Motor neuron (in vitro differentiated cells): ENCODE results near the gene ARHGEF33. TPM values are rescaled to one million over a fixed set of nuclear protein-coding genes. Genes with fewer than 3 reads are reported as not detected.
A peak's percentile ranks its signal among the peaks of the same experiment; 100 is the strongest.

Experiments used
- ATAC-seq, 8 experiments: fragments of 200-7000 bp; cut with Tn5 transposase; replicated peaks in 6 of 8; 2 replicates each; pipeline ENCODE4 v1.8.0; 2021; ENCODE audit warnings: mild to moderate bottlenecking in 8 of 8, moderate library complexity in 8 of 8
- H3K27ac ChIP-seq, 2 donors: fragments of 250-450 bp; sonication (Bioruptor Pico); 2 replicates each; pipeline ENCODE4 v1.9.0; 2021; ENCODE audit warnings: antibody characterized with exemption in 2 of 2, mild to moderate bottlenecking in 2 of 2, moderate library complexity in 1 of 2
- H3K4me1 ChIP-seq, 2 donors: fragments of 250-450 bp; sonication (Bioruptor Pico); replicated peaks in 1 of 2; 2 replicates each; pipeline ENCODE4 v1.6.1; 2021; ENCODE audit warnings: antibody characterized with exemption in 2 of 2, mild to moderate bottlenecking in 2 of 2, moderate library complexity in 1 of 2
- H3K4me3 ChIP-seq, 5 donors: fragments of 250-450 bp; sonication (Bioruptor Pico); 2 replicates each; pipeline ENCODE4 v1.9.0; 2021; ENCODE audit warnings: antibody characterized with exemption in 5 of 5, mild to moderate bottlenecking in 5 of 5, moderate library complexity in 4 of 5
- WGBS, 10 experiments: fragments of 450-650 bp; shearing (Covaris generic); methylation state at CpG; one replicate each; pipeline ENCODE4 v1.0.0; 2022; 5-methylcytosine and 5-hydroxymethylcytosine counted together
- in situ Hi-C, 9 experiments: fragments of 400-800 bp; cut with MboI; loops; one replicate each; pipeline ENCODE4 v1.15.0; 2021; ENCODE audit warnings: low sequenced_read_pairs in 9 of 9, low pct_unique_long_range_greater_than_20kb in 2 of 9; ENCODE audit not compliant: unreplicated experiment in 9 of 9
- total RNA-seq, 8 experiments: library from RNA; unstranded; fragments of 300-600 nt; gene quantifications; 2 replicates each; pipeline versions ENCODE4 v1.2.3 to v1.2.4, GENCODE V29; 2022

Gene ARHGEF33
- total RNA-seq, 8 experiments from 2014 or later = 0.41 to 6.0 (median 1.5) TPM

GRCh38 chr2:38887902-38888554 lies 1.6 kb upstream of the ARHGEF33 start:
- ATAC-seq = no peak
- H3K4me1 ChIP-seq = no peaks in the 10 kb centered on the region
- in situ Hi-C loops = no loop called here
- no peak overlapping the region for H3K27ac ChIP-seq
- no peak overlapping the region for H3K4me3 ChIP-seq
- whole genome bisulfite sequencing, 10 experiments = 67 to 100% (median 100%) methylated on average over 1 of the region's 1 CpG; no CpG with 5 or more reads in 4 of the 10 experiments

GRCh38 chr2:38889045-38889444 lies 630 bp upstream of the ARHGEF33 start:
- Histone ChIP-seq H3K4me3 (no peak overlapping the region), H3K27ac (no peak overlapping the region), H3K4me1 (no peaks in the 10 kb centered on the region)
- no peak for ATAC-seq
- in situ Hi-C loops = no loop called here

GRCh38 chr2:38892819-38893218 lies 3.1 kb downstream of the ARHGEF33 start:
- H3K4me3 ChIP-seq = no peak overlapping the region
- in situ Hi-C loops = no loop called here
- H3K27ac ChIP-seq = no peak overlapping the region
- no peaks in the 10 kb centered on the region for H3K4me1 ChIP-seq
- no peak for ATAC-seq

DNA sequence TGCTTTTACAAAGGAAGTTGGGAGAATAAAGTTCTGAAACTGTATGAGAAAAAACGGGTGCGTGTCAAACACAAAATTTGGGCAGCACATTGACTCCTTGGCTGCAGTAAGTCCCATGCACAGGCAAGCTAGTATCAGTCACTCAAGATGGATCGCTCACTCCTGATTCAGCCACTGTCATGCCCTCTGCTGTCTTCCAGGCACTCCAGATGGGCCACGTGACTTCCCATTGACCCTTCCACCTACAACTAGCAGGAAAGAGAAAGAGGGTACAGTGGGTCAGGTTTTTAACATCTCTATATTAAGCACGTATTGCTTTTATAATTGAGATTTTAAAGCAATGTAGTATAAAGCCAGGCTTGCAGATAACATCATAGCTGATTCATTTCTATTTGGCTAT lies 8.6 kb downstream of the ARHGEF33 start:
- WGBS, 10 experiments = 57 to 94% (median 81%) methylated on average over 2 to 5 of the region's 5 CpGs; no CpG with 5 or more reads in 1 of the 10 experiments
- in situ Hi-C loops = no loop called here
- no peak overlapping the region for H3K27ac ChIP-seq
- no peaks in the 10 kb centered on the region for H3K4me1 ChIP-seq
- no peak for ATAC-seq
- no peak overlapping the region for H3K4me3 ChIP-seq

- no peaks in the 10 kb centered on the region for H3K4me1 ChIP-seq
- no peak overlapping the region for H3K4me3 ChIP-seq
- in situ Hi-C loops = no loop called here
- no peak overlapping the region for H3K27ac ChIP-seq
- WGBS, 10 experiments = 0 to 100% (median 90%) methylated on average over 1 of the region's 1 CpG; no CpG with 5 or more reads in 6 of the 10 experiments
- ATAC-seq = no peak
Observed at GRCh38 chr2:38900726-38901125, 11.1 kb downstream of the ARHGEF33 start.

- in situ Hi-C loops = no loop called here
- ATAC-seq = no peak
Observed at GRCh38 chr2:38905251-38905650, 15.6 kb downstream of the ARHGEF33 start.

DNA sequence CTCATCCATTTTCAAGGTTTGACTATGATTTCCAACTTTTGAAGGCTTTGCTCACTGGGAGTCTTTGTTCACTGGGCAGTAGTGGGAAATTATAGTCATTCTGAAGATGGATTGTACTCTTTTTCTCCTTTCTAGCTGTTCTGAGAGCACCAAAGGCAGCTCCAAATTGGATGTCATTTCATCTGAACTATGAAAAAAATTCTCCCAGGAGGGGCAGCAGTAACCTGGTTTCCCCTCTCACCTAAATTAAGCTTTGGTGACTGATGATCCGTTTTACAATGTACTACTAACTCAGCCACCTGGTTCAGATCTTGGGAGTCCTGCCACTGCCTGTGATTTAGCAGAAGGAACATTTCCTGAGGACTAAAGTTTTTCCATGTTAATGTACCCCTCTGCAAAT lies 17.6 kb downstream of the ARHGEF33 start:
- ATAC-seq = no peak
- Histone ChIP-seq H3K27ac (no peak overlapping the region), H3K4me1 (no peaks in the 10 kb centered on the region), H3K4me3 (no peak overlapping the region)
- in situ Hi-C loops = no loop called here
- WGBS, 10 experiments = 11 to 75% (median 40%) methylated on average over 1 of the region's 1 CpG; no CpG with 5 or more reads in 5 of the 10 experiments

More at GRCh38 chr2:38905251-38905650, 15.6 kb downstream of the ARHGEF33 start:
- Histone ChIP-seq H3K27ac (no peak overlapping the region), H3K4me1 (no peaks in the 10 kb centered on the region), H3K4me3 (no peak overlapping the region)
- WGBS, 10 experiments = 22 to 100% (median 76%) methylated on average over 1 to 2 of the region's 2 CpGs; no CpG with 5 or more reads in 4 of the 10 experiments

- WGBS, 10 experiments = 67 to 100% (median 96%) methylated on average over 1 to 2 of the region's 2 CpGs; no CpG with 5 or more reads in 5 of the 10 experiments
- in situ Hi-C loops = no loop called here
- ATAC-seq = peak in 3 of 8 experiments; percentile 44 to 59 (median 57)
- no peaks in the 10 kb centered on the region for H3K4me1 ChIP-seq
- no peak overlapping the region for H3K4me3 ChIP-seq
- H3K27ac ChIP-seq = no peak overlapping the region
Observed at GRCh38 chr2:38907743-38908562, 18.3 kb downstream of the ARHGEF33 start.

- in situ Hi-C loops = no loop called here
- WGBS, 10 experiments = 67 to 100% (median 100%) methylated on average over 1 of the region's 1 CpG; no CpG with 5 or more reads in 2 of the 10 experiments
- H3K4me1 ChIP-seq = no peaks in the 10 kb centered on the region
- no peak for ATAC-seq
- no peak overlapping the region for H3K27ac ChIP-seq
- H3K4me3 ChIP-seq = no peak overlapping the region
Observed at GRCh38 chr2:38909872-38910271, 20.2 kb downstream of the ARHGEF33 start.

DNA sequence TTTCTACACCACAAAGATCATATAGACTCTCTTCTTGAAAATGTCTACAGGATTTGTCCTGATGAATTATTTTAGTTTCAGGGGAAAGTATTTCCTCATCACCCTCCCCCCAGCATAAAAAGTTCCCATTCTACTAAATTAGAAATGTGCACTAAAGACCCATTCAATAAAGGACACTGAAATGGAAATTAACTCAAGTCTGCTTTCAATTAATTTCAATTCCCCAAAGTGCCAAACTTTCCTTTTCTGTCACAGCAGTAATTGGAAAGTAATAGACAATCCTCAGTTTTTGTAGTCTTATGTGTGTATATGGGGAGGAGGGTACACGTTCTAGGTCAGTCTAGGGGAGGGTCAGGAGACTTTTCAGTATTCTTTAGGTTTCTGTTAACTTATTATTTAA lies 21.5 kb downstream of the ARHGEF33 start:
- Histone ChIP-seq H3K4me1 (no peaks in the 10 kb centered on the region), H3K4me3 (no peak overlapping the region), H3K27ac (no peak overlapping the region)
- in situ Hi-C loops = no loop called here
- 38 to 90% (median 66%) methylated on average over 1 of the region's 1 CpG; no CpG with 5 or more reads in 4 of the 10 experiments for WGBS, 10 experiments
- no peak for ATAC-seq

- no peak for ATAC-seq
- in situ Hi-C loops = no loop called here
- Histone ChIP-seq H3K4me3 (no peak overlapping the region), H3K27ac (no peak overlapping the region), H3K4me1 (no peaks in the 10 kb centered on the region)
- WGBS, 10 experiments = 20 to 100% (median 83%) methylated on average over 1 of the region's 1 CpG; no CpG with 5 or more reads in 6 of the 10 experiments
Observed at GRCh38 chr2:38912619-38913018, 22.9 kb downstream of the ARHGEF33 start.

GRCh38 chr2:38922389-38922788 lies 32.7 kb downstream of the ARHGEF33 start:
- no peaks in the 10 kb centered on the region for H3K4me1 ChIP-seq
- no peak overlapping the region for H3K4me3 ChIP-seq
- H3K27ac ChIP-seq = no peak overlapping the region
- in situ Hi-C loops = no loop called here
- ATAC-seq = no peak
- 58 to 100% (median 83%) methylated on average over 1 to 4 of the region's 4 CpGs; no CpG with 5 or more reads in 2 of the 10 experiments for WGBS, 10 experiments

- no peaks in the 10 kb centered on the region for H3K4me1 ChIP-seq
- H3K27ac ChIP-seq = no peak overlapping the region
- no peak overlapping the region for H3K4me3 ChIP-seq
- no peak for ATAC-seq
- WGBS, 10 experiments = 80 to 100% (median 100%) methylated on average over 1 to 2 of the region's 2 CpGs; no CpG with 5 or more reads in 2 of the 10 experiments
- in situ Hi-C loops = no loop called here
Observed at GRCh38 chr2:38922902-38923301, 33.2 kb downstream of the ARHGEF33 start.
